Heart left ventricle (tissue), 16 donors: ENCODE measurements around the gene CDC25C. TPM values are rescaled to one million over a fixed set of nuclear protein-coding genes. Genes with fewer than 3 reads are reported as not detected.

Source experiments
- ATAC-seq, 4 donors: fragments of 200-7000 bp; cut with Tn5 transposase; one replicate each; pipeline ENCODE4 v1.9.1; 2020 to 2022; ENCODE audit warnings: moderate library complexity in 4 of 4, mild to moderate bottlenecking in 3 of 4, moderate number of reproducible peaks in 1 of 4
- DNase-seq, 5 donors: peaks; one replicate each; pipeline ENCODE4 v3.0.0-alpha.2; 2020
- H3K27ac ChIP-seq, 12 donors: fragments of 200-600 bp; sonication (generic) in 4 of 12; one replicate each; pipeline versions ENCODE4 v1.5.0 to v1.8.0; 2016 to 2022; ENCODE audit warnings: mild to moderate bottlenecking in 2 of 12
- H3K27me3 ChIP-seq, 9 donors: fragments of 200-600 bp; sonication (generic) in 2 of 9; one replicate each; pipeline versions ENCODE4 v1.5.1 to v1.8.0; 2016 to 2022; ENCODE audit warnings: mild to moderate bottlenecking in 3 of 9
- H3K36me3 ChIP-seq, 9 donors: fragments of 200-600 bp; sonication (generic) in 2 of 9; one replicate each; pipeline versions ENCODE4 v1.5.0 to v1.8.0; 2018 to 2022; ENCODE audit warnings: mild to moderate bottlenecking in 2 of 9
- H3K4me1 ChIP-seq, 12 donors: fragments of 200-600 bp; sonication (generic) in 4 of 12; one replicate each; pipeline versions ENCODE4 v1.5.0 to v1.8.0; 2016 to 2022; ENCODE audit warnings: mild to moderate bottlenecking in 3 of 12
- H3K4me3 ChIP-seq, 12 donors: fragments of 200-600 bp; sonication (generic) in 4 of 12; one replicate each; pipeline versions ENCODE4 v1.5.0 to v1.8.0; 2017 to 2022; ENCODE audit warnings: mild to moderate bottlenecking in 9 of 12, moderate library complexity in 4 of 12
- H3K9me3 ChIP-seq, 12 donors: fragments of 200-600 bp; sonication (generic) in 4 of 12; one replicate each; pipeline versions ENCODE4 v1.5.0 to v1.8.0; 2016 to 2022; ENCODE audit warnings: mild to moderate bottlenecking in 1 of 12
- CTCF ChIP-seq, 12 donors: fragments of 200-600 bp; sonication (generic) in 4 of 12; IDR thresholded peaks; one replicate each; pipeline versions ENCODE4 v1.5.0 to v1.8.0; 2018 to 2022; ENCODE audit warnings: antibody characterized with exemption in 12 of 12, mild to moderate bottlenecking in 5 of 12
- POLR2A ChIP-seq, 2 donors: fragments of 450-650 bp; IDR thresholded peaks; one replicate each; pipeline ENCODE4 v1.6.1; 2017; ENCODE audit warnings: antibody characterized with exemption in 2 of 2, mild to moderate bottlenecking in 2 of 2, moderate library complexity in 2 of 2
- WGBS, 4 donors: extraction: QIAGEN DNeasy Blood & Tissue Kit in 2 of 4; methylation state at CpG; one replicate each; pipeline versions ENCODE4 v1.1.5 to v1.1.7; 2013 to 2018; 5-methylcytosine and 5-hydroxymethylcytosine counted together
- intact Hi-C, 10 donors: fragments of 100-400 bp; cut with DNase I; formaldehyde crosslinking; loops; one replicate each; pipeline versions ENCODE4 v1.11.1 to v1.14.2; 2022
- polyA plus RNA-seq, 2 donors: library from polyadenylated mRNA; stranded (reverse); fragments of 200-250 nt; gene quantifications; one replicate each; pipeline ENCODE4 v1.2.3, GENCODE V29; 2013
- total RNA-seq, 9 donors: library from RNA; depleted of rRNA in 2 of 9; stranded (reverse); fragments of >200 nt in 2 of 9; fragmentation: NEBNext Ultra II Directional in 3 of 9; extraction: Animal tissue kit (Norgen Biotek cat#: 25700) in 3 of 9; gene quantifications; one replicate each; pipeline versions ENCODE4 v1.1.0 to v1.2.4, GENCODE V29; 2016 to 2023
- donor health status: ischemic (EF 13 %, LVEDD 7.1; RV severe dilation, severe dysfunction).
- donor health status: healthy with polysubstance abuse.
- donor health status: DM: no; HTN: yes; CAD: no.
- donor health status: DM: no; HTN: no; CAD: no.
- donor health status: ischemic (EF 25% LVEDD 6.9; RV normal size, moderate dysfunction).
- donor health status: ischemic (EF 25% LVEDD 5.7; RV mildly dilated, moderate dysfunction).
- donor health status: healthy.
- donor health status: DM: yes; HTN: yes; CAD: no.
- donor health status: ischemic (EF 35%, LVEDD 5.7; RV mildly dilated, moderate dysfunction).
- donor health status: nonischemic (EF 11% LVEDD 7.7; RV severe dilation, severe dysfunction).
- donor health status: DM: yes; HTN: yes; CAD: no.
- donor health status: PGD.
- donor health status: ischemic (EF 29% LVEDD 5.4; RV normal size, mild dysfunction).
- donor health status: nonischemic (EF 23%, LVEDD 6.1; RV moderate dilation, normal function).

Gene CDC25C
- total and polyA plus RNA-seq, 11 donors: 0.08 to 2.5 (median 0.35) TPM; not detected in 6

GRCh38 chr5:138364576-138364975 lies 33.0 kb upstream of the CDC25C start:
- H3K4me1 ChIP-seq: peaks cover 0 to 60% (median 37%) of the 10 kb centered on the region in 12 donors
- H3K9me3 ChIP-seq: no peaks in the 10 kb centered on the region
- no peak for ATAC-seq
- H3K36me3 ChIP-seq: peaks cover 0 to 5% (median 0%) of the 10 kb centered on the region in 9 donors
- H3K27ac ChIP-seq: no peak overlapping the region
- TF ChIP-seq CTCF (IDR thresholded peaks at IDR 0.05) (no peak), POLR2A (IDR thresholded peaks at IDR 0.05) (no peak)
- DNase-seq: no peak
- WGBS, 4 donors: 91 to 100% (median 98%) methylated on average over 1 of the region's 1 CpG
- intact Hi-C loops: no loop called here
- no peak overlapping the region for H3K4me3 ChIP-seq
- no peaks in the 10 kb centered on the region for H3K27me3 ChIP-seq

GRCh38 chr5:138360941-138361452 lies 29.4 kb upstream of the CDC25C start:
- intact Hi-C loops: no loop called here
- no peak overlapping the region for H3K27ac ChIP-seq
- peaks cover 0 to 35% (median 16%) of the 10 kb centered on the region in 12 donors for H3K4me1 ChIP-seq
- TF ChIP-seq POLR2A (IDR thresholded peaks at IDR 0.05) (no peak), CTCF (IDR thresholded peaks at IDR 0.05) (no peak)
- DNase-seq (no peak), ATAC-seq (no peak)
- H3K4me3 ChIP-seq: no peak overlapping the region
- H3K27me3 ChIP-seq: no peaks in the 10 kb centered on the region
- H3K36me3 ChIP-seq: peaks cover 0 to 5% (median 0%) of the 10 kb centered on the region in 9 donors
- 93 to 96% (median 94%) methylated on average over 1 of the region's 1 CpG for WGBS, 4 donors
- H3K9me3 ChIP-seq: no peaks in the 10 kb centered on the region

- no peak for TF ChIP-seq POLR2A (IDR thresholded peaks at IDR 0.05)
- WGBS, 4 donors: 53 to 59% (median 56%) methylated on average over 3 of the region's 3 CpGs
- H3K36me3 ChIP-seq: peaks cover 0 to 5% (median 0%) of the 10 kb centered on the region in 9 donors
- H3K27ac ChIP-seq: no peak overlapping the region
- DNase-seq: no peak
- intact Hi-C loops: loop anchor here in 1 of 10 donors (10.0 kb wide), 1 partner anchor 45 kb away; no protein-coding TSS in a partner anchor
- no peak overlapping the region for H3K4me3 ChIP-seq
- H3K27me3 ChIP-seq: no peaks in the 10 kb centered on the region
- peaks cover 0 to 41% (median 29%) of the 10 kb centered on the region in 12 donors for H3K4me1 ChIP-seq
- ATAC-seq: no peak
- H3K9me3 ChIP-seq: no peaks in the 10 kb centered on the region
Measured at GRCh38 chr5:138359621-138360020, 28.0 kb upstream of the CDC25C start.

GRCh38 chr5:138354926-138355378 lies 23.3 kb upstream of the CDC25C start:
- Histone ChIP-seq H3K27ac (peak overlapping the region in 4 of 12 donors; percentile 96 to 99 (median 98)), H3K9me3 (peaks cover 0 to 9% (median 0%) of the 10 kb centered on the region in 12 donors), H3K36me3 (peaks cover 0 to under 1% (median 0%) of the 10 kb centered on the region in 9 donors), H3K4me1 (peaks cover 0 to 61% (median 37%) of the 10 kb centered on the region in 12 donors), H3K4me3 (peak overlapping the region in 9 of 12 donors; percentile 18 to 99 (median 96)), H3K27me3 (no peaks in the 10 kb centered on the region)
- ATAC-seq (peak in 3 of 4 donors; percentile 20 to 41 (median 21)), DNase-seq (peak in 2 of 5 donors; percentile 26 to 27)
- 19 to 24% (median 22%) methylated on average over 6 of the region's 6 CpGs for WGBS, 4 donors
- intact Hi-C loops: loop anchor here in 1 of 10 donors (10.0 kb wide), 1 partner anchor 50 kb away; no protein-coding TSS in a partner anchor
- TF ChIP-seq CTCF (IDR thresholded peaks at IDR 0.05) (no peak), POLR2A (IDR thresholded peaks at IDR 0.05) (no peak)
